HEK293 (cell line): ENCODE measurements around the gene AGR2.

Experiments used
- CTCF ChIP-seq: fragments of 450-650 bp; formaldehyde crosslinking; IDR thresholded peaks from 2 replicates; pipeline ENCODE4 v1.5.1; 2016; ENCODE audit warnings: missing biosample characterization, missing genetic modification characterization
- MZF1 ChIP-seq: fragments of 450-650 bp; formaldehyde crosslinking; IDR thresholded peaks from 2 replicates; pipeline ENCODE4 v1.5.1; 2017; ENCODE audit warnings: missing biosample characterization, missing genetic modification characterization, borderline replicate concordance
- PRDM10 ChIP-seq: fragments of 450-650 bp; formaldehyde crosslinking; IDR thresholded peaks from 2 replicates; pipeline ENCODE4 v1.5.1; 2016; ENCODE audit warnings: missing biosample characterization, missing genetic modification characterization
- PRDM4 ChIP-seq: fragments of 450-650 bp; formaldehyde crosslinking; IDR thresholded peaks from 2 replicates; pipeline ENCODE4 v1.5.1; 2017; ENCODE audit warnings: missing biosample characterization, missing genetic modification characterization
- REST ChIP-seq: fragments of 450-650 bp; formaldehyde crosslinking; IDR thresholded peaks from 2 replicates; pipeline ENCODE4 v1.5.1; 2016; ENCODE audit warnings: missing biosample characterization, missing genetic modification characterization
- SCRT2 ChIP-seq: fragments of 450-650 bp; formaldehyde crosslinking; IDR thresholded peaks from 2 replicates; pipeline ENCODE4 v1.5.1; 2016; ENCODE audit warnings: missing biosample characterization, missing genetic modification characterization
- SETDB1 ChIP-seq: IDR thresholded peaks from one replicate; pipeline ENCODE4 v1.6.1; 2017; ENCODE audit warnings: mild to moderate bottlenecking, low read length, moderate library complexity, mixed read lengths; ENCODE audit not compliant: insufficient read length
- TRIM28 ChIP-seq: IDR thresholded peaks from 2 replicates; pipeline ENCODE4 v1.6.1; 2011; ENCODE audit warnings: low read length, control low read depth, borderline replicate concordance
- ZNF18 ChIP-seq: fragments of 450-650 bp; formaldehyde crosslinking; IDR thresholded peaks from 2 replicates; pipeline ENCODE4 v1.5.1; 2016; ENCODE audit warnings: missing biosample characterization, missing genetic modification characterization
- ZNF354C ChIP-seq: fragments of 450-650 bp; formaldehyde crosslinking; IDR thresholded peaks from 2 replicates; pipeline ENCODE4 v1.5.1; 2016; ENCODE audit warnings: missing biosample characterization, missing genetic modification characterization, low read depth, borderline replicate concordance
- ZNF362 ChIP-seq: fragments of 450-650 bp; formaldehyde crosslinking; IDR thresholded peaks from 2 replicates; pipeline ENCODE4 v1.5.1; 2016; ENCODE audit warnings: missing biosample characterization, missing genetic modification characterization
- ZNF701 ChIP-seq: fragments of 450-650 bp; formaldehyde crosslinking; IDR thresholded peaks from 2 replicates; pipeline ENCODE4 v1.5.1; 2016; ENCODE audit warnings: missing biosample characterization, missing genetic modification characterization
- ZNF776 ChIP-seq: fragments of 450-650 bp; formaldehyde crosslinking; IDR thresholded peaks from 2 replicates; pipeline ENCODE4 v1.5.0; 2017; ENCODE audit warnings: missing biosample characterization, missing genetic modification characterization, borderline replicate concordance
- ZNF830 ChIP-seq: fragments of 450-650 bp; IDR thresholded peaks from 2 replicates; pipeline ENCODE4 v1.5.0; 2018; ENCODE audit warnings: missing biosample characterization, missing genetic modification characterization, low read depth, mild to moderate bottlenecking, moderate library complexity

- TF ChIP-seq ZNF776 (tag by site-specific recombination) (no peak), CTCF (tag by site-specific recombination) (no peak), PRDM4 (tag by site-specific recombination) (no peak), PRDM10 (tag by site-specific recombination) (no peak), REST (tag by site-specific recombination) (no peak), ZNF354C (tag by site-specific recombination) (no peak), MZF1 (tag by site-specific recombination) (no peak), ZNF701 (tag by site-specific recombination) (no peak), ZNF362 (no peak), SCRT2 (tag by site-specific recombination) (no peak), SETDB1 (no peak), ZNF830 (tag by site-specific recombination) (no peak), ZNF18 (no peak), TRIM28 (no peak)
Observed at GRCh38 chr7:16795624-16796023, 9.2 kb downstream of the AGR2 start.
